LHCN-M2 (cell line): ENCODE results near the gene MRPL19. TPM values are rescaled to one million over a fixed set of nuclear protein-coding genes. Genes with fewer than 3 reads are reported as not detected.

Source experiments
- DNase-seq: peaks from one replicate; pipeline ENCODE4 v3.0.0-alpha.2; 2012; ENCODE audit warnings: low read depth
- total RNA-seq: library from RNA; depleted of rRNA; stranded (reverse); fragments of >200 nt; gene quantifications from 2 replicates; pipeline ENCODE4 v1.2.3, GENCODE V29; 2014; rRNA removed

MRPL19 gene
- total RNA-seq, 1 experiment from 2014 or later: 55.6 TPM

GRCh38 chr2:75729861-75730260 lies 83.3 kb downstream of the MRPL19 start:
- DNase-seq: peak; percentile 13

- DNase-seq: no peak
These were observed 89.7 kb downstream of the MRPL19 start for GRCh38 chr2:75736276-75736675.

GRCh38 chr2:75737961-75738360 lies 91.4 kb downstream of the MRPL19 start:
- DNase-seq: no peak

Other genes with a start within 250 kb of the MRPL19 start
- gene EVA1A, start 85.8 kb upstream of the MRPL19 start, total RNA-seq: 21.4 and 29.0 TPM in 2 replicates
- gene GCFC2, start 64.1 kb downstream of the MRPL19 start, total RNA-seq: 14.1 and 14.3 TPM in 2 replicates